Activated gamma-delta T cell treated with anti-CD3 and anti-CD28 coated beads, Interleukin-2, amount 50 U/mL, for 16 hours (primary cell): ENCODE results near the gene PANK1.

ENCODE experiments used
- DNase-seq: peaks from one replicate; pipeline ENCODE4 v3.0.0-alpha.2; 2020; ENCODE audit warnings: low read depth

Gene PANK1

GRCh38 chr10:89644967-89645741 is at the start of gene PANK1:
PANK1 (minus strand) TSS chr10:89645242; CDS start chr10:89644891, 351 bp downstream.
- DNase-seq, result peak; percentile 50

GRCh38 chr10:89693176-89693575 is 48.1 kb upstream of the PANK1 start:
- no peak for DNase-seq

GRCh38 chr10:89692416-89692815 is 47.4 kb upstream of the PANK1 start:
- no peak for DNase-seq

GRCh38 chr10:89690027-89690426 is 45.0 kb upstream of the PANK1 start:
- DNase-seq, result no peak

GRCh38 chr10:89685936-89686335 is 40.9 kb upstream of the PANK1 start:
- DNase-seq, result no peak

GRCh38 chr10:89684604-89685003 is 39.6 kb upstream of the PANK1 start:
- DNase-seq, result no peak

GRCh38 chr10:89683883-89684282 is 38.8 kb upstream of the PANK1 start:
- DNase-seq, result no peak

GRCh38 chr10:89679986-89680385 is 34.9 kb upstream of the PANK1 start:
- DNase-seq, result no peak

- no peak for DNase-seq
These were observed 32.3 kb upstream of the PANK1 start for GRCh38 chr10:89677341-89677740.

- DNase-seq, result no peak
These were observed 25.9 kb upstream of the PANK1 start for GRCh38 chr10:89670926-89671325.

GRCh38 chr10:89669985-89670384 is 24.9 kb upstream of the PANK1 start:
- no peak for DNase-seq

- no peak for DNase-seq
These were observed 23.5 kb upstream of the PANK1 start for GRCh38 chr10:89668386-89669071.

- no peak for DNase-seq
These were observed 21.1 kb upstream of the PANK1 start for GRCh38 chr10:89666138-89666537.

GRCh38 chr10:89665302-89665701 is 20.3 kb upstream of the PANK1 start:
- DNase-seq, result no peak

GRCh38 chr10:89664203-89664602 is 19.2 kb upstream of the PANK1 start:
- DNase-seq, result no peak

GRCh38 chr10:89663144-89663543 is 18.1 kb upstream of the PANK1 start:
- DNase-seq, result no peak

GRCh38 chr10:89662596-89662995 is 17.6 kb upstream of the PANK1 start:
- no peak for DNase-seq

- no peak for DNase-seq
These were observed 14.4 kb upstream of the PANK1 start for GRCh38 chr10:89659143-89660131.

GRCh38 chr10:89657302-89657701 is 12.3 kb upstream of the PANK1 start:
- no peak for DNase-seq

GRCh38 chr10:89655722-89656121 is 10.7 kb upstream of the PANK1 start:
- no peak for DNase-seq

GRCh38 chr10:89653410-89653869 is 8.4 kb upstream of the PANK1 start:
- DNase-seq, result no peak

GRCh38 chr10:89652806-89653370 is 7.8 kb upstream of the PANK1 start:
- DNase-seq, result no peak
